Prostate gland (tissue), 2 donors: Measurements from ENCODE around the gene NAT14. TPM values are rescaled to one million over a fixed set of nuclear protein-coding genes. Genes with fewer than 3 reads are reported as not detected.

Source experiments
- DNase-seq: peaks from one replicate; pipeline ENCODE4 v3.0.0-alpha.2; 2019; ENCODE audit warnings: low spot score
- H3K27ac ChIP-seq, 2 donors: fragments of 200-600 bp; sonication (generic); 2 replicates each; pipeline ENCODE4 v1.5.1; 2017 to 2019
- H3K27me3 ChIP-seq: fragments of 200-600 bp; sonication (generic); replicated peaks from 2 replicates; pipeline ENCODE4 v1.5.1; 2019; ENCODE audit not compliant: insufficient read depth
- H3K36me3 ChIP-seq, 2 donors: fragments of 200-600 bp; sonication (generic); 1 replicate in 1 of 2; 2 replicates in 1 of 2; pipeline versions ENCODE4 v1.5.1 to v1.8.1; 2017 to 2019
- H3K4me1 ChIP-seq: fragments of 200-600 bp; sonication (generic); replicated peaks from 2 replicates; pipeline ENCODE4 v1.5.1; 2019
- H3K4me3 ChIP-seq, 2 donors: fragments of 200-600 bp; sonication (generic); 2 replicates each; pipeline ENCODE4 v1.5.1; 2017 to 2019
- H3K9me3 ChIP-seq: fragments of 200-600 bp; sonication (generic); 2 replicates; pipeline ENCODE4 v1.5.1; 2017
- POLR2A ChIP-seq: fragments of 450-650 bp; IDR thresholded peaks from one replicate; pipeline ENCODE4 v1.6.1; 2016; ENCODE audit warnings: antibody characterized with exemption, mild to moderate bottlenecking
- POLR2AphosphoS5 ChIP-seq: sonication (generic); formaldehyde crosslinking; IDR thresholded peaks from one replicate; pipeline ENCODE4 v1.6.1; 2017; ENCODE audit warnings: antibody characterized with exemption
- WGBS: methylation state at CpG from one replicate; pipeline ENCODE4 v1.1.5; 2018; 5-methylcytosine and 5-hydroxymethylcytosine counted together
- intact Hi-C: fragments of 100-400 bp; cut with DNase I; formaldehyde crosslinking; loops from one replicate; pipeline ENCODE4 v1.14.2; 2022
- total RNA-seq, 2 donors: library from RNA; depleted of rRNA; stranded (reverse); fragments of >200 nt; gene quantifications; one replicate each; pipeline ENCODE4 v1.1.0, GENCODE V29; 2016
- TF ChIP-seq, protein P1 (sequence below), 4 experiments: fragments of 200-600 bp in 2 of 4; fragments of 450-650 bp in 2 of 4; sonication (generic) in 2 of 4; IDR thresholded peaks; 1 replicate in 3 of 4; 2 replicates in 1 of 4; pipeline ENCODE4 v1.5.1; 2016 to 2019; ENCODE audit warnings: antibody characterized with exemption in 4 of 4, mild to moderate bottlenecking in 2 of 4, moderate library complexity in 2 of 4

The NAT14 gene
- total RNA-seq, 2 donors from 2014 or later, result 10.8 to 19.8 TPM

DNA sequence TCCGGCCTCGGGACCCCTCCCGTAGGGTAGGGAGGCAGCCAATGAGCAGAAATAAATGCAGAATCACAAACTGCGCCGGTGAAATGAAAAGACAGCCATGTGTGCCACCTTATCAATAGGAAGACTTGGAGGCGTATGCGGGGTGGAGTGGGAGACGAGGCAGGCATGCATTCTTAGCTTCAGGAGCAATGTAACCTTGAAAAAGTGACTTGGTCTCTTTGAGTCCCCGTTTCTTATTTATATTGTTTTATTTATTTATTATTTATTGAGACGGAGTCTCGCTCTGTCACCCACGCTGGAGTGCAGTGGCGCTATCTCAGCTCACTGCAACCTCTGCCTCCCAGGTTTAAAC, 19.2 kb downstream of the NAT14 start:
- H3K9me3 ChIP-seq, result no peaks in the 10 kb centered on the region
- H3K4me1 ChIP-seq, result no peaks in the 10 kb centered on the region
- TF ChIP-seq POLR2A, result no peak
- no peaks in the 10 kb centered on the region for H3K36me3 ChIP-seq
- DNase-seq, result no peak
- WGBS, result 24% methylated on average over 13 of the region's 13 CpGs
- intact Hi-C loops, result loop anchor here (2.0 to 10.0 kb wide), 2 partner anchors 37 to 219 kb away; partner anchors contain the start of genes BRSK1 and HSPBP1
- H3K27ac ChIP-seq, result no peak overlapping the region
- no peaks in the 10 kb centered on the region for H3K27me3 ChIP-seq
- peak overlapping the region in 1 of 2 donors; percentile 30 for H3K4me3 ChIP-seq

DNA sequence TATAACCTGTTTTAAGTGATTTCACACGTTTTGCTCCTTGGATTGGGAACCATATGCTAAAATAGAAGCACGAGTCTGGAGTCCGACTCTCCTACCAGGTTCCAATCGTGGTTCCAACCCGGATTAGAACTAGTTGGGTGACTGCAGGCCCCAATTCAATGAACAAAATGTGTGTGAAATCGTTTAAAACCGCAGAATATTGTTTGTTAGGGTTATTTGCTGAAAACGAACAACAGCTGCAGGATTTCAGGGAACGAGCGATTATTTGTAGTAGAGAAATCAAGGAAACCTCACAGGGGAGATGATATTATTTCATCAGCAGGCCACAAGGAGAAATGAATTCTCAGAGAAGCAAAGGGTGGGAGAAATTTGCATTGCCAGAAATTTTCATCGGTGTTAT, 20.0 kb downstream of the NAT14 start:
- Histone ChIP-seq H3K36me3 (no peaks in the 10 kb centered on the region), H3K4me3 (no peak overlapping the region), H3K9me3 (no peaks in the 10 kb centered on the region), H3K4me1 (no peaks in the 10 kb centered on the region), H3K27me3 (no peaks in the 10 kb centered on the region), H3K27ac (no peak overlapping the region)
- 83% methylated on average over 11 of the region's 11 CpGs for WGBS
- intact Hi-C loops, result loop anchor here (2.0 to 10.0 kb wide), 2 partner anchors 38 to 220 kb away; partner anchors contain the start of genes BRSK1 and HSPBP1
- no peak for DNase-seq
- no peak for TF ChIP-seq POLR2A
- TF ChIP-seq, protein P1, sequence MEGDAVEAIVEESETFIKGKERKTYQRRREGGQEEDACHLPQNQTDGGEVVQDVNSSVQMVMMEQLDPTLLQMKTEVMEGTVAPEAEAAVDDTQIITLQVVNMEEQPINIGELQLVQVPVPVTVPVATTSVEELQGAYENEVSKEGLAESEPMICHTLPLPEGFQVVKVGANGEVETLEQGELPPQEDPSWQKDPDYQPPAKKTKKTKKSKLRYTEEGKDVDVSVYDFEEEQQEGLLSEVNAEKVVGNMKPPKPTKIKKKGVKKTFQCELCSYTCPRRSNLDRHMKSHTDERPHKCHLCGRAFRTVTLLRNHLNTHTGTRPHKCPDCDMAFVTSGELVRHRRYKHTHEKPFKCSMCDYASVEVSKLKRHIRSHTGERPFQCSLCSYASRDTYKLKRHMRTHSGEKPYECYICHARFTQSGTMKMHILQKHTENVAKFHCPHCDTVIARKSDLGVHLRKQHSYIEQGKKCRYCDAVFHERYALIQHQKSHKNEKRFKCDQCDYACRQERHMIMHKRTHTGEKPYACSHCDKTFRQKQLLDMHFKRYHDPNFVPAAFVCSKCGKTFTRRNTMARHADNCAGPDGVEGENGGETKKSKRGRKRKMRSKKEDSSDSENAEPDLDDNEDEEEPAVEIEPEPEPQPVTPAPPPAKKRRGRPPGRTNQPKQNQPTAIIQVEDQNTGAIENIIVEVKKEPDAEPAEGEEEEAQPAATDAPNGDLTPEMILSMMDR (IDR thresholded peaks at IDR 0.05), result no peak
- TF ChIP-seq POLR2AphosphoS5, result no peak

DNA sequence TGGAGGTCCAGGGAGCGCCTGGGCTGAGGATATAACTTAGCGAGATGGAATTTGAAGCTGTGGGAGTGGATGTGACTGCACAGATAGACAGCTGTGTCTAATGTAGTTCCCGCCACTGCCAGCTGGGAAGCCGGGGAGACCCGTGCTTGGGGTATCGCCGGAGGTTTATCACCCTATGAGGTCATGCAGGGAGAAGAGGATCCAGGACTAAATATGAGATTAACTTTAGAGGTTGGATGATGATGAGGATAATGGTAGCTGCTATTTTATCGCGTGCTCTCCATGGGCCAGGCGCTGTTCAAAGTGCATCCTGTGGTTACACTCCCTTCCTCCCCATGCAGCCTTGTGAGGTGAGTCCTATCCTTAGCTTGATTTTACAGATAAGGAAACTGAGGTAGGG, 23.1 kb downstream of the NAT14 start:
- intact Hi-C loops, result loop anchor here (10.0 kb wide), 1 partner anchor 223 kb away; the partner anchor contains the start of genes BRSK1 and HSPBP1
- Histone ChIP-seq H3K9me3 (no peaks in the 10 kb centered on the region), H3K36me3 (no peaks in the 10 kb centered on the region), H3K4me3 (no peak overlapping the region), H3K4me1 (no peaks in the 10 kb centered on the region), H3K27ac (no peak overlapping the region), H3K27me3 (no peaks in the 10 kb centered on the region)
- DNase-seq, result no peak
- TF ChIP-seq POLR2A (no peak), POLR2AphosphoS5 (no peak)
- TF ChIP-seq, protein P1 (IDR thresholded peaks at IDR 0.05), result no peak
- 77% methylated on average over 10 of the region's 10 CpGs for WGBS

DNA sequence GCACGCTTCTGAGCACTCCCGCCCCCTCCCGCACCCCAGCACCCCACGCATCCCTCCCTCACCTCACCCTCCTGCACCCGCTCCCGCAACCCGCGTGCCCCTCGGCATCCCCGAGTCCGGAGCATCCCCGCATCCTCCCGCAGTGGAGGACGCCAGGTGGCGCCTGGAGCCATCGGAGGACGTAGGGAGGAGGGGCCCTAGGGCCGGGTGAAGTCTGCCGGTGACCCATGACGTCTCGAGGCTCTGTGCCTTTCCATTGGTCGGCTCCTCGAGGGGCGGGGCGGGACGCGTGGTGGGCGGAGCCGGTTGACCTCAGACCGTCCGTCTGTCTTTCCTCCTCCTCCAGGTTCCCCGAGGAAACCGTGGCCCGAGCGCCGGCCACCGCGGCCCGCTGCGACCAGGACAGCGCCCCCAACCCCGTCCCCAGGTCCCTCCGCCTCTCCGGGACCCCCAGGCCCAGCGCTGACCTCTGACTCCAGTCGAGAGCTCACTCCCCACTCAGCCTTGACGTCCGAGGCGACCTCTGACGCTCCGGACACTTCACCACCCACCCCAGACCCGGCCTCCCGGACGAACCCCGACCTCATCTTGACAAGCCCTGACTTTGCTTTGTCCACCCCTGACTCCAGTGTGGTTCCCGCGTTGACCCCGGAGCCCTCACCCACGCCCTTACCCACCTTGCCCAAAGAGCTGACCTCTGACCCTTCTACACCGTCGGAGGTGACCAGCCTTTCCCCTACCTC, 32.1 kb downstream of the NAT14 start:
- Histone ChIP-seq H3K27me3 (no peaks in the 10 kb centered on the region), H3K4me1 (no peaks in the 10 kb centered on the region), H3K9me3 (no peaks in the 10 kb centered on the region), H3K27ac (peak overlapping the region; percentile 77), H3K4me3 (peak overlapping the region; percentile 26 to 43), H3K36me3 (no peaks in the 10 kb centered on the region)
- TF ChIP-seq, protein P1 (IDR thresholded peaks at IDR 0.05), result peak; percentile 79 to 98 (median 92)
- TF ChIP-seq POLR2AphosphoS5 (peak; percentile 88), POLR2A (peak; percentile 55)
- DNase-seq, result peak; percentile 94
- intact Hi-C loops, result loop anchor here (2.0 to 5.0 kb wide), 3 partner anchors 65 to 116 kb away; partner anchors contain the start of genes ZNF579 and ZNF865
- WGBS, result 10% methylated on average over 61 of the region's 61 CpGs

DNA sequence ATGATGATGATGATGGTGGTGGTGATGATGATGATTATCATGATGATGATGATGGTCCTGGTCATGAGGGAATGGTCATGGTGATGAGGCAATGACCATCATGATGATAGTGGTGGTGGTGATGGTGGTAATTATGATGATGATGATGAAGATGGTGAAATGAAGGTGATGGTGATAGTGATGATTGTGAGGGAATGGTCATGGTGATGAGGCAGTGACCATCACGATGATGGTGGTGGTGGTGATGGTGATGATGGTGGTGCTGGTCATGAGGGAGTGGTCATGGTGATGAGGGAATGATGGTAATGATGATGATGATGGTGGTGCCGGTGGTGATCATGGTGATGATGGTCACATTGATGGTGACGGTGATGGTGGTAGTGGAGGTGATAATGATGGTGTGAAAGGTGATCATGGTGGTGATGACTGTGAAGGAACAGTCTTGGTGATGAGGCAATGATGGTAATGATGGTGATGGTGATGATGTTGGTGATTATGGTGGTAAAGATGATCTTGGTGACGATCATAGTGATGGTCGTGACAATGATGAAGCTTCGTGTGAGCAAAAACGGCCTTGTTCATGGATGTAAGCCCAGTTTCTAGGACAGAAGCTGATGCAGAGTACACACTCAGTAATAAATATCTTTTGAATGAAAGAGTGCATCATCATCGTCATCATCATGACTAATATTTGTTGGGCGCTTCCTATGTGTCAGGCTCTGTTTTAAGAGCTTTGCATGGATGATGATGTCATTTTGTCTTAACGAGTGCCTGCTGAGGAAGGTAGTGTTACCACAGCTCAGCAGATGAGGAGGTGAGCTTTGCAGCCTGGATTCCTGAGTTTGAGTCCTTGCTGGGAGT, 34.7 kb downstream of the NAT14 start:
- H3K27me3 ChIP-seq, result no peaks in the 10 kb centered on the region
- no peaks in the 10 kb centered on the region for H3K9me3 ChIP-seq
- no peak overlapping the region for H3K4me3 ChIP-seq
- no peak for TF ChIP-seq POLR2AphosphoS5
- TF ChIP-seq, protein P1 (IDR thresholded peaks at IDR 0.05), result no peak
- no peak for TF ChIP-seq POLR2A
- no peak overlapping the region for H3K27ac ChIP-seq
- WGBS, result 87% methylated on average over 10 of the region's 10 CpGs
- no peaks in the 10 kb centered on the region for H3K4me1 ChIP-seq
- no peak for DNase-seq
- intact Hi-C loops, result loop anchor here (5.0 kb wide), 2 partner anchors 63 to 88 kb away; partner anchors contain the start of genes ZNF579 and ZNF865
- no peaks in the 10 kb centered on the region for H3K36me3 ChIP-seq
